ENCODE data around the gene RRAS2.

Gene RRAS2

DNA sequence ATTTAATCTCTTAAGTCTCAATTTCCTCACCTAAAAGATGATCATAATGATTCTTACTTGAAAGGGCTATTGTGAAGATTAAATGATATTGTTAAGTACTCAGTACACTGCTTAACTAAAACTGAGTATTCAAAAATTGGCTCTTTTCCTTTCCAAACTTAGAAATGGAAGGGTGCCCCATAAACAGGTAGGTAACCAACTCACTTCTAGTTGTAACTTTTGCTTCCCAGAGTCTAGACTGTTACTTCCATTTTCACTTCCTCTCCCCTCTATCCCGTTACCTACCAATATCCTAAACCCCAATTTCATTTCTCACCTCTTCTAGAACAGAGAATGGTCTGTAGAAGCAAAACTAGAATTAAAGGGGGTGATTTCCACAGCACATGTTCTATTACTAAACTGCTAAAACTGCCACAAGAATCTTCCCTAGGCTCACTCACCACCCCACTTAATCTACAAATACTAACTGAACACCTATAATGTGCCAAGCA is 50.0 kb downstream of the RRAS2 start:
- H3K27ac ChIP-seq, result no peak overlapping the region
- H3K9me3 ChIP-seq (ENCODE audit: control insufficient read depth, low read length), result no peaks in the 10 kb centered on the region

DNA sequence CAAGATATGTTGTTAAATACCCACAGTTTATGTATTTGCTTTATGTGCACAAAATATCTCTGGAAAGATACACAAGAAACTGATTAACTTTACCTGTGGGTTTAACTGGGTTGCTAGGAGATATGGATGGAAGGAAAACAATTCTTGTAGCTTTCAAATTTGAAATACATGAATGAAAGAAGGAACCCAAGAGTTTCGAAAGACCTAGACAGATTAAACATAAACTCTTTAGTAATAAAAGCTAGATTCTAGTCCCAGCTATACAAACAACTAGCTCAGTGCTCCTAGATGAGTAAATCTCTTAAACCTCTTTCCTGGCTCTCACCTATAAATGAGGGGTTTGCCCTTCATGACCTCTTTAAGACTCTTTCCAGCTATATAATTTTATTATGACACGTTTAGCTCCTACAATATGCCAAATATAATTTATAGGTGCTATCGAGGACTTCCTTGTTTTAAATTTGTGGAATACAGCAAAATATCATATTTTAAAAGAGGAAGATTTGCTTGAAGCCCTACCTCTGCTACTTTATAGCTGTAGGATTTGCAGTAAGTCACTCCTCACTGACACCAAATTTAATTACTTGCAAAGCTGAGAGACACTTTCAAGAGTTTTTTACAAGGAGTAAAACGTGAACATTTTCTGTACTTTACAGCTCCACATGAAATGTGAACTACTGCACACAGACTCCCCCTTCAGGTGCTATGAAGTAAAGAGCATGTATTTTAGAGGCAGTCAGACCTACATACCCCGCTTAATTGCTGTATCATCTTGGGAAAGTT is 50.7 kb downstream of the RRAS2 start:
- peaks cover 5% of the 10 kb centered on the region for H3K79me2 ChIP-seq
- no peaks in the 10 kb centered on the region for H3K4me1 ChIP-seq
- no peak overlapping the region for H2AFZ ChIP-seq
- H3K36me3 ChIP-seq (ENCODE audit: control insufficient read depth, insufficient read depth, low read length), result no peaks in the 10 kb centered on the region
- no peaks in the 10 kb centered on the region for H3K9me3 ChIP-seq (ENCODE audit: control insufficient read depth, low read length)
- H3K27ac ChIP-seq, result no peak overlapping the region
- TF ChIP-seq, protein P1, sequence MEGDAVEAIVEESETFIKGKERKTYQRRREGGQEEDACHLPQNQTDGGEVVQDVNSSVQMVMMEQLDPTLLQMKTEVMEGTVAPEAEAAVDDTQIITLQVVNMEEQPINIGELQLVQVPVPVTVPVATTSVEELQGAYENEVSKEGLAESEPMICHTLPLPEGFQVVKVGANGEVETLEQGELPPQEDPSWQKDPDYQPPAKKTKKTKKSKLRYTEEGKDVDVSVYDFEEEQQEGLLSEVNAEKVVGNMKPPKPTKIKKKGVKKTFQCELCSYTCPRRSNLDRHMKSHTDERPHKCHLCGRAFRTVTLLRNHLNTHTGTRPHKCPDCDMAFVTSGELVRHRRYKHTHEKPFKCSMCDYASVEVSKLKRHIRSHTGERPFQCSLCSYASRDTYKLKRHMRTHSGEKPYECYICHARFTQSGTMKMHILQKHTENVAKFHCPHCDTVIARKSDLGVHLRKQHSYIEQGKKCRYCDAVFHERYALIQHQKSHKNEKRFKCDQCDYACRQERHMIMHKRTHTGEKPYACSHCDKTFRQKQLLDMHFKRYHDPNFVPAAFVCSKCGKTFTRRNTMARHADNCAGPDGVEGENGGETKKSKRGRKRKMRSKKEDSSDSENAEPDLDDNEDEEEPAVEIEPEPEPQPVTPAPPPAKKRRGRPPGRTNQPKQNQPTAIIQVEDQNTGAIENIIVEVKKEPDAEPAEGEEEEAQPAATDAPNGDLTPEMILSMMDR (IDR thresholded peaks at IDR 0.05), result peak; percentile 29
- H3K27me3 ChIP-seq (ENCODE audit: control insufficient read depth, insufficient read depth, low read length), result no peaks in the 10 kb centered on the region
- no peak overlapping the region for H3K9ac ChIP-seq
- no peak overlapping the region for H3K4me2 ChIP-seq (ENCODE audit: low read length)
- no peak overlapping the region for H3K4me3 ChIP-seq (ENCODE audit: low read depth, low read length)

More for the DNA sequence above, 50.0 kb downstream of the RRAS2 start:
- H3K79me2 ChIP-seq, result peaks cover 5% of the 10 kb centered on the region
- TF ChIP-seq, protein P1 (IDR thresholded peaks at IDR 0.05), result no peak
- H3K4me2 ChIP-seq (ENCODE audit: low read length), result no peak overlapping the region
- no peaks in the 10 kb centered on the region for H3K4me1 ChIP-seq
- H3K27me3 ChIP-seq (ENCODE audit: control insufficient read depth, insufficient read depth, low read length), result no peaks in the 10 kb centered on the region
- H2AFZ ChIP-seq, result no peak overlapping the region
- no peaks in the 10 kb centered on the region for H3K36me3 ChIP-seq (ENCODE audit: control insufficient read depth, insufficient read depth, low read length)
- no peak overlapping the region for H3K4me3 ChIP-seq (ENCODE audit: low read depth, low read length)
- H3K9ac ChIP-seq, result no peak overlapping the region

GRCh38 chr11:14306481-14306880 is 52.5 kb downstream of the RRAS2 start:
- TF ChIP-seq, protein P1 (IDR thresholded peaks at IDR 0.05), result no peak
- H3K27me3 ChIP-seq (ENCODE audit: control insufficient read depth, insufficient read depth, low read length), result no peaks in the 10 kb centered on the region
- H3K36me3 ChIP-seq (ENCODE audit: control insufficient read depth, insufficient read depth, low read length), result no peaks in the 10 kb centered on the region
- H3K4me1 ChIP-seq, result no peaks in the 10 kb centered on the region
- no peak overlapping the region for H2AFZ ChIP-seq
- H3K9me3 ChIP-seq (ENCODE audit: control insufficient read depth, low read length), result no peaks in the 10 kb centered on the region
- H3K4me2 ChIP-seq (ENCODE audit: low read length), result no peak overlapping the region
- H3K79me2 ChIP-seq, result peaks cover 5% of the 10 kb centered on the region
- no peak overlapping the region for H3K4me3 ChIP-seq (ENCODE audit: low read depth, low read length)
- no peak overlapping the region for H3K9ac ChIP-seq
- H3K27ac ChIP-seq, result no peak overlapping the region

GRCh38 chr11:14305649-14306048 is 53.3 kb downstream of the RRAS2 start:
- H3K36me3 ChIP-seq (ENCODE audit: control insufficient read depth, insufficient read depth, low read length), result no peaks in the 10 kb centered on the region
- H3K79me2 ChIP-seq, result peaks cover 5% of the 10 kb centered on the region
- no peaks in the 10 kb centered on the region for H3K9me3 ChIP-seq (ENCODE audit: control insufficient read depth, low read length)
- TF ChIP-seq, protein P1 (IDR thresholded peaks at IDR 0.05), result no peak
- no peak overlapping the region for H3K4me2 ChIP-seq (ENCODE audit: low read length)
- no peak overlapping the region for H2AFZ ChIP-seq
- no peak overlapping the region for H3K4me3 ChIP-seq (ENCODE audit: low read depth, low read length)
- no peaks in the 10 kb centered on the region for H3K4me1 ChIP-seq
- H3K27ac ChIP-seq, result no peak overlapping the region
- H3K27me3 ChIP-seq (ENCODE audit: control insufficient read depth, insufficient read depth, low read length), result no peaks in the 10 kb centered on the region
- no peak overlapping the region for H3K9ac ChIP-seq

DNA sequence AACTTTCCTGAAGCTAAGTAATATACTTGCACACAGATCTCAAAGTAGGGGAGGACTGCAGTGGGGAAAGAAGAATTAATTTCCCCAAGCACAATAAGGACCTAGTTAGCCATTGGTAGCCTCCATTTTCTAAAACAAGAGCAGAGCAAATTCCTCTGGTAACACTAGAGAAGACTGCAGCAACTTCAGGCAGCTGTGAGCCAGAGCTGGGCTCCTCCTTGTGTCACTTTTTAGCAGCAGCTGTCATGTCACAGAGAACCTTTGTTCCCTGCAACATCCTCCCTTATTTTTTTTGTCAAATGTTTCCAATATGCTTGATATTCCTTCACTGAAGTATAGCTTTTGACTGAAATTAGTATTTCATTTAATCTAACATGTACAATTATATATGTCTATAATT is 54.4 kb downstream of the RRAS2 start:
- H2AFZ ChIP-seq, result no peak overlapping the region
- TF ChIP-seq, protein P1 (IDR thresholded peaks at IDR 0.05), result no peak
- H3K9me3 ChIP-seq (ENCODE audit: control insufficient read depth, low read length), result no peaks in the 10 kb centered on the region
- H3K27me3 ChIP-seq (ENCODE audit: control insufficient read depth, insufficient read depth, low read length), result no peaks in the 10 kb centered on the region
- no peaks in the 10 kb centered on the region for H3K36me3 ChIP-seq (ENCODE audit: control insufficient read depth, insufficient read depth, low read length)
- no peak overlapping the region for H3K9ac ChIP-seq
- H3K27ac ChIP-seq, result no peak overlapping the region
- no peaks in the 10 kb centered on the region for H3K4me1 ChIP-seq
- no peak overlapping the region for H3K4me3 ChIP-seq (ENCODE audit: low read depth, low read length)
- H3K4me2 ChIP-seq (ENCODE audit: low read length), result no peak overlapping the region
- H3K79me2 ChIP-seq, result peaks cover 5% of the 10 kb centered on the region

Measured in parathyroid adenoma (tissue), 2 donors.